ENCODE data around the gene EIF3F.

- TF ChIP-seq POLR2A (IDR thresholded peaks at IDR 0.05; ENCODE audit: low read depth, low read length) (no peak), CTCF (IDR thresholded peaks at IDR 0.05 in 2 of 3, conservative IDR thresholded peaks at IDR 0.05 in 1 of 3; ENCODE audit: control insufficient read depth in 2 of 3, extremely low read depth in 1 of 3, insufficient read depth in 1 of 3, low read depth in 3 of 3, low read length in 3 of 3) (no peak), TBL1XR1 (IDR thresholded peaks at IDR 0.05; ENCODE audit: low read depth, low read length) (no peak), EP300 (IDR thresholded peaks at IDR 0.05; ENCODE audit: borderline replicate concordance in 1 of 2, control insufficient read depth in 1 of 2, low read depth in 2 of 2, low read length in 2 of 2) (no peak), YY1 (IDR thresholded peaks at IDR 0.05; ENCODE audit: low read depth, low read length) (no peak), RCOR1 (conservative IDR thresholded peaks at IDR 0.05; ENCODE audit: low read depth, low read length) (no peak), REST (IDR thresholded peaks at IDR 0.05; ENCODE audit: low read depth, low read length) (no peak), PBX3 (IDR thresholded peaks at IDR 0.05; ENCODE audit: insufficient replicate concordance, low read depth, low read length) (no peak), TAF1 (IDR thresholded peaks at IDR 0.05; ENCODE audit: borderline replicate concordance, low read depth, low read length) (no peak), EGR1 (IDR thresholded peaks at IDR 0.05; ENCODE audit: borderline replicate concordance in 1 of 2, low read depth in 2 of 2, low read length in 2 of 2) (no peak), SRF (IDR thresholded peaks at IDR 0.05; ENCODE audit: low read depth in 2 of 2, low read length in 2 of 2) (no peak)
These were observed 45.6 kb downstream of the EIF3F start for GRCh38 chr11:8032576-8033304.
